ENCODE measurements around the gene HERC5. TPM values are rescaled to one million over a fixed set of nuclear protein-coding genes. Genes with fewer than 3 reads are reported as not detected.

HERC5 gene
- total RNA-seq, 1 experiment from 2014 or later = 17.2 TPM

- Histone ChIP-seq H3T11ph (ENCODE audit: low read length) (no peak overlapping the region), H4K8ac (replicated peaks; ENCODE audit: insufficient read length, low read depth, low read length) (no peak overlapping the region), H3K4me1 (ENCODE audit: insufficient read depth, low read length) (no peaks in the 10 kb centered on the region), H3K9me3 (ENCODE audit: control insufficient read depth, low read depth, low read length) (no peaks in the 10 kb centered on the region), H3K23ac (ENCODE audit: insufficient read length, low read depth, low read length) (no peak overlapping the region), H3K18ac (ENCODE audit: insufficient read length, low read depth, low read length) (no peak overlapping the region), H3K79me1 (ENCODE audit: insufficient read depth, low read depth, low read length, poor library complexity, severe bottlenecking) (no peaks in the 10 kb centered on the region), H2BK5ac (ENCODE audit: insufficient read length, low read length) (no peak overlapping the region), H4K91ac (ENCODE audit: insufficient read length, low read depth, low read length) (no peak overlapping the region), H2BK20ac (ENCODE audit: low read depth, low read length, poor library complexity, severe bottlenecking) (no peak overlapping the region), H3K4me2 (ENCODE audit: insufficient read depth, insufficient read length, low read length) (peak overlapping the region; percentile 65), H2BK12ac (ENCODE audit: insufficient read length, low read depth, low read length) (no peak overlapping the region), H2AK5ac (ENCODE audit: insufficient read length, low read length) (no peak overlapping the region), H2BK120ac (ENCODE audit: low read depth, low read length, poor library complexity, severe bottlenecking) (no peak overlapping the region), H3K79me2 (ENCODE audit: insufficient read depth, low read length) (no peaks in the 10 kb centered on the region), H3K56ac (ENCODE audit: insufficient read length, low read depth, low read length) (no peak overlapping the region), H4K20me1 (ENCODE audit: control insufficient read depth, insufficient read depth, insufficient read length) (no peaks in the 10 kb centered on the region), H3K9ac (ENCODE audit: extremely low read depth, insufficient read length, low read length) (no peak overlapping the region), H3K27me3 (ENCODE audit: insufficient read depth, low read length) (peaks cover 2% of the 10 kb centered on the region; the same call in 1 of the 2 replicates), H3K27ac (ENCODE audit: insufficient read length, low read depth, low read length) (no peak overlapping the region), H4K5ac (ENCODE audit: insufficient read length, low read depth, low read length) (no peak overlapping the region), H2BK15ac (ENCODE audit: low read depth, low read length) (no peak overlapping the region), H3K14ac (ENCODE audit: insufficient read depth, low read length) (peak overlapping the region; percentile 4; the same call in 1 of the 2 replicates), H3K4ac (ENCODE audit: low read depth, low read length) (no peak overlapping the region), H3K23me2 (ENCODE audit: insufficient read length, low read depth, low read length, poor library complexity, severe bottlenecking) (peaks cover 4% of the 10 kb centered on the region), H2AFZ (ENCODE audit: low read length) (peak overlapping the region; percentile 60)
- Mint-ChIP-seq H3K4me3 (peak overlapping the region; percentile 85 to 91), H3K4me1 (peaks cover 8 to 16% of the 10 kb centered on the region in 2 experiments), H3K36me3 (ENCODE audit: insufficient read depth in 1 of 3, low read depth in 3 of 3) (peaks cover 5 to 9% (median 7%) of the 10 kb centered on the region in 3 experiments), H3K27ac (peak overlapping the region in 1 of 3 experiments; percentile 94; a peak in 1 of 7 replicates), H3K9me3 (peaks cover 2 to 4% of the 10 kb centered on the region in 2 experiments; a peak in 3 of 5 replicates), H3K27me3 (ENCODE audit: low read depth) (peaks cover 29% of the 10 kb centered on the region)
- no peak for TF ChIP-seq CTCF (conservative IDR thresholded peaks at IDR 0.05)
- no CpG with 5 or more reads among the region's 75 CpGs for WGBS (ENCODE audit: extremely low coverage, insufficient read length, low lambda C conversion rate)
- peak; percentile 64 for DNase-seq
Measured at GRCh38 chr4:88457307-88458103, 586 bp downstream of the HERC5 start.
